ENCODE data around the gene RIT1.
"Not testable (repeated sequence)": the region's sequence is repeated elsewhere in the genome, so short reads cannot be mapped to it uniquely, and the experiment has no call there.

The RIT1 gene

DNA sequence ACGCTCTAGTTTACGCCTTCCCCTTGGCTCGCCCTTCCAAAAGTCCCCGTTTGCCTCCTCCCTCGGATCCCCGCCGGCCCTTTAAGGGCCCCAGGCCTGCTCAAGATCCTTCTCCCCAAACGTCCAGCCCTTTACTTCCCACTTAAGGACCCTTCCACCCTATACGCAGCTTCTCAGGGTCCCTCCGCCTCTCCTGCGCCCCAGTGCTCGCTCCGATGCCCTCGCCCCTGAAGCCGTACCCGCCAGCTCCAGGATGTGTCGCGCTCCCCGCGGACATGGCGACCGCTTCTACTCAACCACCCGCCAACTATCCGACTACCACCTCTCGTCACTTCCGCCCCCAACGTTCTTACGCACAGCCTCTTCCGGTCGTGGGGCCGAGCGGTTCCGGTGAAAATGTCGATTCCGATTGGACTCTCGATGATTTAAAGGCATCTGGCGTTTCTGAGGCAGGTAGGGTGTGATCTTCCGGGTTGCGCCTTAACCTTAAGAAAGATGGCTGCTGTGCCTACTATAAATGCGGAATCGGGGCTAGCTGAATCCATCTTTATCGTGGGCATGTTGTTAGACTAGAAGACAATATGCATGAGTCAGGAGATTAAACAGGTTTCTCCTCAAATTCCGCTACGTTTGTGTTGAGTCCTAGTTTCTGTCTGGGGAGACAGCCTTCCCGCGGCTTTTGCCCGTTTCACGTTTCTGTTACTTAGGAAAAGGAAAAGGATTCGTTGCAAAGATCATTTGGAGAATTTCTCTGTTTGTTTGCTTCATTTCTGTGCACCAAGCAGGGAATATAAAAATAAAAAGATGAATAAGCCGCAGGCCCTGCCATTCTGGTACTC lies 23.2 kb upstream of the RIT1 start, which contains the start of gene KHDC4:
KHDC4 (minus strand) TSS at position 317 of the 839 bp plus-strand sequence; CDS start at position 277, 40 bp downstream.
- DNase-seq (ENCODE audit: extremely low spot score, insufficient read length, low read depth) (peak; percentile 86), FAIRE-seq (peak; percentile 99)

DNA sequence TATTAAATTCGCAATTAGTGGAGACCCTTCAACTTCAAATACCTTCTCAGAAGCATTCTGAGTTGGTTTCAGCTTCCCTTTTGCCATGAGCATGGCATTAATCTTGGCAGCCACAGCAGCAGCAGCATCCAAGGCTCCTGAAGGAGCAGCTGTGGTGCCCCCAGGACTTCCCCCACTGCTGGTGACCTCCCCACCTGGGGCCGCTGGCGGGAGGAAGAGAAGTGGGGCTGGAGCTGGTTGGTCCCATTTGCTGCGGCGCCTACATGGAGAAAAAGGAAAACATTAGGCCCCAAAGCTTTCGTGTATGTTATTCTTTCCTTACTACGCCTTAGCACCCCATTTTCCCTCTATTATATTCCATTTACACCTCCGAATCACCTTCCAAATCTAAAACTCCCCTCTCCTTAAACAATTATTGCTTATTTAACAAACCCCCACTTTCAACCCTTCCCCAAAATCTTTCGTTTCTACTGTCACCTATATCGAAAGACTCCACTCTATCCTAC lies 22.5 kb upstream of the RIT1 start:
- FAIRE-seq, result no peak
- no peak for DNase-seq (ENCODE audit: extremely low spot score, insufficient read length, low read depth)

DNA sequence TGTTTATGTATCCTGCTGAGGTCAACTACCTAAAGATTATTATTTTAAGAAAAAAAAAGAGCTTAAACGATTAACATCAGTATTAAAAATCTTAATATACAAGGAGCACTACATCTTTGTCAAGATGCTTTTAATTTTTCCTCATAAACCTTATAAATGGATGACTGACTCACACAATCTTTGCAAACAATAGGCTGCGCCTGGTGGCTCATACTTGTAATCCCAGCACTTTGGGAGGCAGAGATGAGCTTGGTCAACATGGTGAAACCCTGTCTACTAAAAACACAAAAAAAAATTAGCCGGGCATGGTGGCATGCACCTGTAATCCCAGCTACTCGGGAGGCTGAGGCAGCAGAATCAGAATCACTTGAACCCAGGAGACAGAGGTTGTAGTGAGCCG lies 21.3 kb upstream of the RIT1 start:
- FAIRE-seq (no peak), DNase-seq (ENCODE audit: extremely low spot score, insufficient read length, low read depth) (no peak)

DNA sequence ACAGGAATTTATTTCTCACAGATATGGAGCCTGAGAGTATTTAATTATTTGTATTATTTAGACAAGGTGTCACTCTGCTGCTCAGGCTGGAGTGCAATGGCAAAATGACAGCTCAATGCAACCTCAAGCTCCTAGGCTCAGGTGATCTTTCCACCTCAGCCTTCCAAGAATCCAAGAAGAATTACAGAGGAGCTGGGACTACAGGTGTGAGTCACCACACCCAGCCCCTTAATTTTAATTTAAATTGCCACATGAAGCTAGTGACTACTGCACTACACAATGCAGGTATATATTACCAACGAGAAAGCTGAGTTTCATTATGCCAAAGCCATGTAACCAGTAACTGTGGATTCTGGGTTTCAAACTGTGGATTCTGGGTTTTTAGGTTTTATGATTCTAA lies 20.9 kb upstream of the RIT1 start:
- DNase-seq (ENCODE audit: extremely low spot score, insufficient read length, low read depth) (no peak), FAIRE-seq (no peak)

DNA sequence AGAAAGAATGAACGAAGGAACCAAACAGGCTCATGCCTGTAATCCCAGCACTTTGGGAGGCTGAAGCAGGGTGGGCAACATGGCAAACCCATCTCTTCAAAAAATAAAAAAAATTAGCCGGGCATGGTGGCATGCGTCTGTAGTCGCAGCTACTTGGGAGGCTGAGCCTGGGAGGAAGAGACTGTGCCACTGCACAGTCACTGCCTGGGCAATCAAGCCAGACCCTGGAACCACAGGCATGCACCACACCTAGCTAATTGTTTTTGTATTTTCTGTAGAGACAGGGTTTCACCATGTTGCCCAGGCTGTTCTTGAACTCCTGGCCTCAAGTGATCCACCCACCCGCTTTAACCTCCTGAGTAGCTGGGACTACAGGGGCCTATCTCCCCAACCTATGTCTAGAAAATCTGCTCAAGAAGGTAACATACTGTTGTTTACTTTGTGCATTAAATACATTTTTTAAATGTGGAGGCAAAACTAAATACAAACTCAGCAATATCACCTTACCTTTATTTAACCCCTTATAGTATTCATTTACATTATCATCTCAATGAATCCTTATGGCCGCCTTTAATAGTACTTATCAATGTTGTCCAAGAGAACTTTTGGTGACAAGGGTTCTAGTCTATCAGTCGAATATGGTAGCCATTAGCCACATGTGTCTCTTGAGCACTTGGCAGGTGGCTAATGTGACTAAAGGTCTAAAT lies 20.3 kb upstream of the RIT1 start:
- no peak for DNase-seq (ENCODE audit: extremely low spot score, insufficient read length, low read depth)
- no peak for FAIRE-seq

DNA sequence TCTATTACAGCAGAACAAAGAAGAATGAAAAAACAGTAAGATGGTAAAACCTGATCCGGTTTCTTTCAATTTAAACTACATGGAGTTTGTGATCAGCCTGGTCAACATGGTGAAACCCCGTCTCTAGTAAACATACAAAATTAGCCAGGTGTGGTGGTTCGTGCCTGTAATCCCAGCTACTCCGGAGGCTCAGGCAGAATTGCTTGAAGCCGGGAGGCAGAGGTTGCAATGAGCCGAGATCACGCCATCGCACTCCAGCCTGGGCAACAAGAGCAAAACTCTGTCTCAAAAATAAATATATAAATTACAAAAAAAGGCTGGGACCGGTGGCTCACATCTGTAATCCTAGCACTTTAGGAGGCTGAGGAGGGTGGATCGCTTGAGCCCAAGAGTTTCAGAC lies 19.6 kb upstream of the RIT1 start:
- not testable (repeated sequence) for DNase-seq (ENCODE audit: extremely low spot score, insufficient read length, low read depth); FAIRE-seq

DNA sequence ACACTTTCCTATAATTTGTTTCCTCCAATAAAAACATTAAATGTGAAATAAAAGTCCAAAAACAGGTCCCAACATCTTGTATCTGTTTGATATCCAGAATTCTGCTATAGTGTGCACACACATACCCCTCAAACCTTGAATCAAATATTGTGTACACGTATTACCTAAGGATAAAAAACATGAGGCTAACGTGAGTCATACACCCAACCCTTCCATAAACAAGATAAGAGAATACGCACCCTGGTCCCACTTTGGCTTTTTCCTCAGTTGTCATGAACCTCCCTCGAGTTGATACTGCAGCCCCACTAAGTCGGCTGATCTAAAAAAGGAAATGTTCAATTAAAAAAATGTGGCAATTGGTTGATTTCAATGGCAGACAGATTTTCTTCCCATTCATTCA lies 17.9 kb upstream of the RIT1 start:
- no peak for DNase-seq (ENCODE audit: extremely low spot score, insufficient read length, low read depth)

DNA sequence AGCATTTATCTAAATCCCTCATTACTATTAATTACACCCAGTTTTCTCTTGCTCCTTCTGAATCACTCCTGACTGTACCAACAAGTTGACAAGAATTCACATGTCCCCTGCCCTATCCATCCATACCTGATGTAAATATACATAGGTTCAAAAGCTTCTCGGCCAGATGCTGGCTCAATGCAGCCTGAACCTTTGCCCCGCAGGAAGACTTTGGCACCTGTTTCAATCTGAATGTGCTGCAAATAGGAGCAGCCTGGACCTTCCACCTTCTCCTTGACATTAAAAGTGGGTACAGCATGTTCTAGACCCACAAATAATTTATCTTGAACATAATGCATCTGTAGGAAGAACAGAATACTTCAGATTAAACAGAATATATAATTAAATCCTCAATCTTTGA lies 14.4 kb upstream of the RIT1 start:
- FAIRE-seq (no peak), DNase-seq (ENCODE audit: extremely low spot score, insufficient read length, low read depth) (no peak)

More for the DNA sequence above, 17.9 kb upstream of the RIT1 start:
- no peak for FAIRE-seq

DNA sequence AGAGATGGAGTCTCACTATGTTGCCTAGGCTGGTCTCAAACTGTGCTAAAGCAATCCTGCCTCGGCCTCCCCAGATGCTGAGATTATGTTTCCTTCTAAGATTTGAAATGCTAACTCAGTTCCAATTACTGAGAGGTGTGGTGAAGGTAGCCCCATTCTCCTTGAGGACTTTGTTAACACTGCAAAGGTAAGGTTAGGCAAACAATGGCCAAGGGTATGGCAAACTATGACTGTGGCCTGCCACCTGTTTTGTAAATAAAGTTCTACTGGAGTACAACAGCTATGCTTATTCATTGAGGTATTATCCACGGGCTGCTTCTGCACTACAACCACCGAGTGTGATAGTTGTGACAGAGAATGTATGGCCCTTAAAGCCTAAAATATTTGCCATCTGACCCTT lies 9.6 kb upstream of the RIT1 start:
- no peak for DNase-seq (ENCODE audit: extremely low spot score, insufficient read length, low read depth)
- no peak for FAIRE-seq

DNA sequence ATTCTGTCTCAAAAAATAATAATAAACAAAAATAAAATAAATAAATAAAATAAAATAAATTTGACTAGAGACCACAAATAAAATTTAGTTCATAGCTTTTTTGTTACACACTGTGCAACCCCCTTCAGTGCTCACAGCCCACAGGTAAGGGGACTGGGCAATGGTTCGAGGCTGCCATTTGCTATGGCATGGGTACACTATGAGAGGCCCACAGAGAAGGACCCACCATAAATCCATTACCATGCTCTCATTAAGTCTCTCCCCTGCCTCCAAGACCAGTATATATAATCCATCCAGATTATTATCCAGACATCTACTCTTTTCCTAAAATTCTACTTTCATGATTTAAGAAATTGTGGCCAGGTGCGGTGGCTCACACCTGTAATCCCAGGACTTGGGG lies 8.7 kb upstream of the RIT1 start:
- no peak for FAIRE-seq

DNA sequence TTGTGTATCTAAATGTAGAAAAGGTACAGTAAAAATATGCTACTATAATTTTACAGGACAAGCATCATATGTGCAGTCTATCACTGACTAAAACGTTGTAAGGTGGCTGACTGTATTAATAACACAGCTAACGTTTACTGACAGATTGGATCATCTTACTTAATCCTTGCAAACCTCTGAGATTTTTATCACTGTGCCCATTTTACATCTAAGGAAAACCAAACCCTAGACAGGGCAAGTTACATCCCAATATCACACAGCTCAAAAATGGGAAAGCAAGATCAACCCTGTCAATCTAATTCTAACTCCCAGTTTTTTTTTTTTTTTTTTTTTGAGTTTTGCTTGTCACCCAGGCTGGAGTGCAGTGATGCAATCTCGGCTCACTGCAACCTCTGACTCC lies 7.5 kb upstream of the RIT1 start:
- FAIRE-seq (no peak), DNase-seq (ENCODE audit: extremely low spot score, insufficient read length, low read depth) (no peak)

More for the DNA sequence above, 8.7 kb upstream of the RIT1 start:
- DNase-seq (ENCODE audit: extremely low spot score, insufficient read length, low read depth), result no peak

DNA sequence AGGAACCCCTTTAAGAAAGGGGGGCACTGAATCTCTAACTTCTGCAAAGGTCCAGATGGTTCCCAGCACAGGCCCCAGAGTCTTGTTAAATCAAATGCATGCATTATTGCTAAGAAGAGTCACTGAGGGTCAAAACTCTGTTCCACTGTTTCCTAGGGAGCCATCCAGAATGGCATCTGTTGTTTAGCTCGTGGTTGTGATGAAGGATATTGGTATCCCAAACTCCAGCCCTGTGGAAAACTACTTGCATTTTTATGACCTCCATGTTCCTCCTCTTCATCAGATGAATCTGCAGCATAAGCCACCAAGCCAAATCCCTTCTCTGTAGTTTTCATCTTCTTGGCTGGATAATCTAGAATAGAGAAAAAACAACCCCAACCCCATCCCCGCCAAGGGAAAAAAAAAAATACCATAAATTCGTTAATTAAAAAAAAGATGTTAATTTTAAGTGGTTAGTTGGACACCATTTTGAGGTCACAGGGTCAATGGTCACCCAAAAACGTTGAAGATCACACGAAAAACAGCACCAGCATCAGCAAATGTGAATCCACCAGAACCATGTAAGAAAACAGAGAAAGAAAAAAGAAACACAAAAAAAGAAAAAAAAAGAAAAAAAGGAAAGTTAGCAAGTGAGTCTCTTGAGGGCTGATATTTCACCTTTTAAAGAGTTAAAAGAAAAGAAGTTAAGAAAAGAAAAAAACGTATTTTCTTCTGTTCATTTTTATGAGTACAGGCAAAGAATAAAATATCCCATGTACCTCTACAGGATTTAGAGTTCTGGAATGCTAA lies 3.0 kb upstream of the RIT1 start:
- FAIRE-seq (no peak), DNase-seq (ENCODE audit: extremely low spot score, insufficient read length, low read depth) (no peak)

DNA sequence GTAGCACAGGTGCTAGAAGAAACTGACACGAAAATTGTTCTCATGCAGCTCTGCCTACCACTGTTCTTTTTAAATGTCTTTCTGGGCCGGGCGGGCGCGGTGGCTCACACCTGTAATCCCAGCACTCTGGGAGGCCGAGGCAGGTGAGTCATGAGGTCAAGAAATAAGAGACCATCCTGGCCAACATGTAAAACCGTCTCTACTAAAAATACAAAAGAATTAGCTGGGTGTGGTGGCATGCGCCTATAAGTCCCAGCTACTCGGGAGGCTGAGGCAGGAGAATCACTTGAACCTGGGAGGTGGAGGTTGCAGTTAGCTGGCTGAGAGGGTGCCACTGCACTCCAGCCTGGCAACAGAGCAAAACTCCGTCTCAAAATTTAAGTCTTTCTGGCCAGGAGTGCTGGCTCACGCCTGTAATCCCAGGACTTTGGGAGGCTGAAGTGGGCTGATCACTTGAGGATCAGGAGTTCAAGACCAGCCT lies 947 bp upstream of the RIT1 start:
- DNase-seq (ENCODE audit: extremely low spot score, insufficient read length, low read depth) (no peak), FAIRE-seq (no peak)

DNA sequence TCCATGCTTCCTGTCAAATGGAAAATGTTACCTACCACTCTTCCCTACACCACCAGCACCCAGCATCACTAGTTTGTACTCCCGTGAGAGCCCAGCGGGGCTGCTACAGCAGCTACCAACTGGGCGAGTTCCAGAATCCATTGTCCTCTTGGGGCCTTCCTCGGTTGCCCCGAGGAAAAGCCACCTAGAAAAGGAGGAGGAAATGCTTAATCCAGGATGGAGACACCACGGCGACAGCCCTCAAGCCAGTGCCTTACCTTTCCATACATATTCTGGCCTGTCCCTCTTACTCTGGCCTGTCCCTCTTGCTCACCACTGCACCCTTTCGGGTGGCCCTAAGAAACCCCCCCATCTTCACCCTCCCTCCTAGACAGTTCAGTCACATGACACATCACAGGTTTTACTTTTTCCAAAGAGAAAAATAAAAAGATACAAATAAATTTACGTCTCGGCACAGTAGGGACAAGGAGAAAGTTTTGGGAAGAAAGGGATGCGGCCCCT lies 478 bp downstream of the RIT1 start:
- DNase-seq (ENCODE audit: extremely low spot score, insufficient read length, low read depth) (no peak), FAIRE-seq (no peak)

DNA sequence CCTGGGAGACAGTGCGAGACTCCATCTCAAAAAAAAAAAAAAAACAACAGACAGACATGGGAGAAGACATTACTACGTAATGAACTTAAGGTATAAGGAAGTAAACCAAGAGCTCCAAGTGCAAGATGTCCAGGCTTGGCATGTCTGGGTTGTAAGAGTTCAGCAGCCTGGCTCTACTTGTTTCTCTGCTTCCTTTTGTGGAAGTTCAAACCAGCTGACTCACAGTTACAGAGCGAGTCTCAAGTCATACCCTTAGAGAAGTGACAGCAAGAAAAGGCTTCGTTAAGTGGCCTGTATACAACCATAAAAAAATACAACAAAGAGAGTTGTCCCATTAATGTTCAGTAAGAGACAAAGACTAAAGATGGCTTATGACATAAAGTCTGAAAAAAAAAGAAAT lies 1.3 kb downstream of the RIT1 start:
- no peak for DNase-seq (ENCODE audit: extremely low spot score, insufficient read length, low read depth)
- peak; percentile 21 for FAIRE-seq

DNA sequence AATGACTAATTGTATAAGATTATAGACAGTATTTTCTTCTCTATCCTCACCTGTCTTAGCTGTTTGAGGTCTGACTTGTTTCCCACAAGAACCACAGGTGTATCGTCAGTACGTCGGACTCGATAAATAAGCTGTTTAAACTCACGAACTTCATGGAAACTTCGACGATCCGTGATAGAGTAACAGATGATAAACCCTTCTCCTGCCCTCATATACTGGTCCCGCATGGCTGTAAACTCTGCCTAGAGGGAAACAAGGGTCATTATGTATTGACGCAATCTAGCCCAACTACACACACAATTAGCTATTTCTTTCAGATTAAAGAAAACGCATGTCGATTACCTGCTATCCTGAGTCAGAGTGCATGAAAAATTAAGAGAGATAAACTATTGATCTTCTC lies 6.9 kb downstream of the RIT1 start:
- DNase-seq (ENCODE audit: extremely low spot score, insufficient read length, low read depth) (no peak), FAIRE-seq (no peak)

DNA sequence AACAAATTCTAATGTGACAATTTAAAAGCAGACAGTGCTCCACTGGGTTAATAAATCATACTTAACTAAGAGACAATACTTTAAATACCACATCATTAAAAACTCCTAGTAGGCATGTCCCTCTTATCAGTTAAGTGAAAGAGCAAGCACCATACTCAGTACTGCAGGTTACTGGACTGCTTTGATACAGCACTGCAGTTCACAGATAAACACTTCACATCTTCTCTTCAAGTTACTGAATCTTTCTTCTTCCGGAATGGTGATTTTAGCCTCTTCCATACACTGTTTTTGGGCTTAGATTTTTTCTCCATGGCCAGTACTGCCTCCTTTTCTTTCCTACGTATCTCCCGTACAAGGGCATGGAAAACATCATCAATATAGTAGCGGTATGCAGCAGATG lies 11.0 kb downstream of the RIT1 start:
- FAIRE-seq, result no peak
- no peak for DNase-seq (ENCODE audit: extremely low spot score, insufficient read length, low read depth)

DNA sequence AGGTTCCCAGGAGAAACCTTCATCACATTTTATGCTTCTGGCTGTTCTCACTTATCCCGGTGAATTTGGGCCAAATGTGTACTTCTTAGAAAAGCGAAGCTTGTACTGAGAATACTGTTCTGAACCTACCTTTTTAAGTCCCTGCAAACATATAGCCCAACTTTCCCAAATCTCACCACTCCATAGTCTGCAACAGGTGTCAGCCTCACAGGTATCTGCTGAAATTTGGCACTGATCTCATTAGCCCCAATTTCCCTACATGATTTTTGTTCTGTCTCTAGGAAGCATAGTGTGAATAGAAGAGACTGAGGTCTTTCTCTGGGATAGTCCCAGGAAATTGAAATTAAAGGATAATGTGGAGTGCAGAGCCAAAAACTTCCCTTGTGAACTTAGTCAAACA lies 11.5 kb downstream of the RIT1 start:
- no peak for DNase-seq (ENCODE audit: extremely low spot score, insufficient read length, low read depth)
- no peak for FAIRE-seq

DNA sequence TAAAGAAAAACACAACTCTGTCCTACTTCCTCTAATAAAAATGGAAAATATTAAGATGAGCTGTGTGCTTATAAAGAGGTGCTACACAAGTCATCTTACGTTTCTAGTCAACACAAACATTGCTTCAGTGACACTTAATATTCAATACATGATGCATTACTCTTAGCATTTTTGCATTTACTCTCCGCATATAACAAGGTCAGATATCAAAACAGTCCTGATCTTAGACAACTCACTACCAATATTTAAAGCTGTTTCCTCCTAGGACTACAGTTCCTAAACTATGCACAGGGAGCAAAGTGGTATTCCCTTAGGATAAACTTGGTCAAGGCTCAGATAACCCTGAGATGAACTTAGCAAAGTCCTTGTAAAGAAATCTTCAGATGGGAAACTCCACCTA lies 12.3 kb downstream of the RIT1 start:
- DNase-seq (ENCODE audit: extremely low spot score, insufficient read length, low read depth) (no peak), FAIRE-seq (no peak)

DNA sequence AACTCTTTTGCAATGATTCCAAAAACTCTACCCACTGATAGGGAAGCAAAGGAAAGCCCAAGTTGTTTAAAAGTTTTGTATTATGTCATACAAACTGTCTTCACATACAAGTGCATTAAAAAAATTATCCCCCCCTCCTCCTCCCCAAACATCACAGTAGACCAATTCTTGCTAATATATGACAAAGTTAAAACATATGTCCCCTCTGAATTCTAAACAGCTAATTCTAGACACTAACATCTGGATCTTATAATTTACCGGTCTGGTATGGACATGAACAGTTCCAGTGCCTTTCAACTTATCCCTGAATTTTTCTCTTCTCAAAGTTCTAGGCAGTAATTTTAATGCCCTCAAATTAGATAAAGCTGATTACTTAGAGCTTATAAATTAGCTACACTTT lies 13.4 kb downstream of the RIT1 start:
- FAIRE-seq, result no peak
- no peak for DNase-seq (ENCODE audit: extremely low spot score, insufficient read length, low read depth)
